IMR-90 (cell line): ENCODE results near the gene MBD2. TPM values are rescaled to one million over a fixed set of nuclear protein-coding genes. Genes with fewer than 3 reads are reported as not detected.
A peak's percentile ranks its signal among the peaks of the same experiment; 100 is the strongest.

Experiments used
- ATAC-seq: fragments of 200-7000 bp; cut with Tn5 transposase; 2 replicates; pipeline ENCODE4 v1.9.1; 2020; ENCODE audit warnings: low read depth, mild to moderate bottlenecking, moderate library complexity
- BruUV-seq: library from RNA; stranded (reverse); fragments of 400-500 nt; replicated peaks from 2 replicates; lab custom pipeline; 2021; lab: Mats Ljungman, UMichigan
- CTCF ChIA-PET: fragments of 300-600 bp; formaldehyde crosslinking; extraction: SDS; loops from one replicate; lab custom pipeline; 2021; ENCODE audit warnings: antibody characterized with exemption; lab: Yijun Ruan, JAX
- POLR2A ChIA-PET: fragments of 300-600 bp; sonication (Branson Sonifier 250); formaldehyde crosslinking; loops from one replicate; lab custom pipeline; 2022; ENCODE audit warnings: antibody characterized with exemption; ENCODE audit not compliant: unreplicated experiment; lab: Charles Lee
- DNase-seq: peaks from one replicate; pipeline ENCODE4 v3.0.0; 2013
- H2AFZ ChIP-seq: replicated peaks from 2 replicates; pipeline ENCODE3; 2013; ENCODE audit warnings: low read length, mild to moderate bottlenecking; ENCODE audit not compliant: poor library complexity
- H2AK5ac ChIP-seq: 2 replicates; pipeline ENCODE4 v1.6.1; 2013; ENCODE audit warnings: low read depth, low read length, inconsistent platforms
- H2AK9ac ChIP-seq: replicated peaks from 2 replicates; pipeline ENCODE3; 2013; ENCODE audit warnings: mild to moderate bottlenecking, low read depth, low read length, moderate library complexity; ENCODE audit not compliant: poor library complexity
- H2BK120ac ChIP-seq: 2 replicates; pipeline ENCODE4 v1.6.1; 2013; ENCODE audit warnings: low read depth, low read length, inconsistent platforms
- H2BK15ac ChIP-seq: 3 replicates; pipeline ENCODE4 v1.6.1; 2013; ENCODE audit warnings: low read depth, low read length, inconsistent platforms
- H2BK20ac ChIP-seq: 2 replicates; pipeline ENCODE4 v1.6.1; 2013; ENCODE audit warnings: low read depth, mild to moderate bottlenecking, inconsistent platforms, low read length, moderate library complexity
- H2BK5ac ChIP-seq: 2 replicates; pipeline ENCODE4 v1.6.1; 2013; ENCODE audit warnings: mild to moderate bottlenecking, low read depth, low read length, inconsistent platforms; ENCODE audit not compliant: poor library complexity, severe bottlenecking
- H3K14ac ChIP-seq: replicated peaks from 2 replicates; pipeline ENCODE4 v1.6.1; 2013; ENCODE audit warnings: low read depth, low read length, inconsistent platforms
- H3K18ac ChIP-seq: 2 replicates; pipeline ENCODE4 v1.6.1; 2013; ENCODE audit warnings: low read depth, low read length, control low read depth
- H3K23ac ChIP-seq: 2 replicates; pipeline ENCODE4 v1.6.1; 2013; ENCODE audit warnings: low read depth, low read length, inconsistent platforms
- H3K27ac ChIP-seq: 2 replicates; pipeline ENCODE4 v1.5.1; 2013; ENCODE audit warnings: mild to moderate bottlenecking, control low read depth, low read length; ENCODE audit not compliant: insufficient read depth
- H3K27me3 ChIP-seq: 2 replicates; pipeline ENCODE4 v1.6.1; 2013; ENCODE audit warnings: low read length; ENCODE audit not compliant: control insufficient read depth, insufficient read depth
- H3K36me3 ChIP-seq: 2 replicates; pipeline ENCODE4 v1.6.1; 2013; ENCODE audit warnings: low read length, mixed read lengths; ENCODE audit not compliant: control insufficient read depth, insufficient read depth
- H3K4ac ChIP-seq: 2 replicates; pipeline ENCODE4 v1.6.1; 2013; ENCODE audit warnings: low read depth, low read length, inconsistent platforms
- H3K4me1 ChIP-seq: 2 replicates; pipeline ENCODE4 v1.6.1; 2013; ENCODE audit warnings: low read length, mixed read lengths; ENCODE audit not compliant: control insufficient read depth, insufficient read depth
- H3K4me2 ChIP-seq: 2 replicates; pipeline ENCODE4 v1.6.1; 2013; ENCODE audit warnings: low read depth, mild to moderate bottlenecking, control low read depth, low read length, moderate library complexity
- H3K4me3 ChIP-seq: 2 replicates; pipeline ENCODE4 v1.5.1; 2013; ENCODE audit warnings: low read depth, mild to moderate bottlenecking, control low read depth, low read length, moderate library complexity; ENCODE audit not compliant: insufficient read depth
- H3K56ac ChIP-seq: 2 replicates; pipeline ENCODE4 v1.6.1; 2013; ENCODE audit warnings: low read length, inconsistent platforms; ENCODE audit not compliant: insufficient read depth; ENCODE audit errors: extremely low read depth
- H3K79me1 ChIP-seq, 2 experiments: 2 replicates each; pipeline ENCODE4 v1.6.1; 2013; ENCODE audit warnings: low read length in 2 of 2, inconsistent platforms in 1 of 2, low read depth in 1 of 2
- H3K9ac ChIP-seq: 2 replicates; pipeline ENCODE4 v1.6.1; 2013; ENCODE audit warnings: low read depth, low read length, control low read depth
- H3K9me1 ChIP-seq: 2 replicates; pipeline ENCODE4 v1.6.1; 2013; ENCODE audit warnings: low read length, inconsistent platforms; ENCODE audit not compliant: insufficient read depth
- H3K9me3 ChIP-seq: 2 replicates; pipeline ENCODE4 v1.6.1; 2013; ENCODE audit warnings: low read length; ENCODE audit not compliant: control insufficient read depth, insufficient read depth
- H4K20me1 ChIP-seq: 2 replicates; pipeline ENCODE4 v1.6.1; 2013; ENCODE audit warnings: low read length, inconsistent platforms; ENCODE audit not compliant: insufficient read depth
- H4K5ac ChIP-seq: 2 replicates; pipeline ENCODE4 v1.6.1; 2013; ENCODE audit warnings: mild to moderate bottlenecking, low read depth, low read length, control low read depth
- H4K8ac ChIP-seq, 2 experiments: 2 replicates each; pipeline ENCODE4 v1.6.1; 2013; ENCODE audit warnings: low read depth in 2 of 2, low read length in 2 of 2, control low read depth in 1 of 2, inconsistent platforms in 1 of 2
- H4K91ac ChIP-seq: 2 replicates; pipeline ENCODE4 v1.6.1; 2013; ENCODE audit warnings: low read depth, low read length, inconsistent platforms; ENCODE audit not compliant: insufficient read depth
- BHLHE40 ChIP-seq: fragments of 150-350 bp; IDR thresholded peaks from 2 replicates; pipeline ENCODE4 v1.6.1; 2016; ENCODE audit warnings: mild to moderate bottlenecking, low read depth, low read length
- CTCF ChIP-seq: conservative IDR thresholded peaks from 2 replicates; pipeline ENCODE4 v1.5.1; 2012; ENCODE audit warnings: mild to moderate bottlenecking, low read depth, low read length, improper control_type of control experiment
- POLR2A ChIP-seq: IDR thresholded peaks from 2 replicates; pipeline ENCODE4 v1.6.1; 2012; ENCODE audit warnings: mild to moderate bottlenecking, low read depth, low read length
- RAD21 ChIP-seq: IDR thresholded peaks from 2 replicates; pipeline ENCODE4 v1.6.1; 2012; ENCODE audit warnings: low read length, improper control_type of control experiment
- SMC3 ChIP-seq: fragments of 150-350 bp; IDR thresholded peaks from 2 replicates; pipeline ENCODE4 v1.6.1; 2016; ENCODE audit warnings: low read depth, mild to moderate bottlenecking, antibody characterized with exemption, low read length, moderate library complexity
- WGBS, 2 experiments: methylation state at CpG; one replicate each; pipeline versions ENCODE4 v1.1.5 to v1.1.7; 2013; ENCODE audit warnings: missing lambda C conversion rate in 2 of 2; ENCODE audit not compliant: insufficient read length in 1 of 2; ENCODE audit errors: extremely low coverage in 2 of 2; 5-methylcytosine and 5-hydroxymethylcytosine counted together
- dilution Hi-C: fragments of 300-500 bp; cut with HindIII; formaldehyde crosslinking; loops from one replicate; pipeline ENCODE4 v1.14.3; 2018; ENCODE audit warnings: low sequenced_read_pairs; ENCODE audit not compliant: unreplicated experiment
- in situ Hi-C: fragments of 300-500 bp; cut with MboI; formaldehyde crosslinking; loops from 3 replicates; pipeline ENCODE4 v1.14.3; 2019; ENCODE audit warnings: low sequenced_read_pairs, inconsistent platforms, mixed read lengths
- intact Hi-C: fragments of 100-400 bp; cut with micrococcal nuclease; formaldehyde crosslinking; loops from 2 replicates; pipeline ENCODE4 v1.10.0; 2022
- polyA plus RNA-seq, 3 experiments: library from polyadenylated mRNA; depleted of rRNA; stranded (reverse); fragments of >200 nt; gene quantifications; 2 replicates each; pipeline ENCODE4 v1.2.3, GENCODE V29; 2012; ENCODE audit warnings: low replicate concordance in 1 of 3
- total RNA-seq: library from RNA; depleted of rRNA; stranded (reverse); fragments of >200 nt; gene quantifications from 2 replicates; pipeline ENCODE4 v1.2.3, GENCODE V29; 2012

Gene MBD2
- total and polyA plus RNA-seq, 2 of the 4 experiments (the other 2 are of a cell fraction): 9.7 to 29.5 TPM

- dilution Hi-C loops: no loop called here
- BruUV-seq: no TSS peak
- Histone ChIP-seq H3K4me1 (no peaks in the 10 kb centered on the region), H3K4me3 (no peak overlapping the region), H3K9ac (no peak overlapping the region), H4K8ac (no peak overlapping the region), H2BK5ac (no peak overlapping the region), H3K14ac (no peak overlapping the region), H3K9me1 (no peaks in the 10 kb centered on the region), H3K9me3 (no peaks in the 10 kb centered on the region), H3K23ac (no peak overlapping the region), H2AK5ac (no peak overlapping the region), H2BK15ac (no peak overlapping the region), H3K79me1 (no peaks in the 10 kb centered on the region), H3K36me3 (no peaks in the 10 kb centered on the region), H2AK9ac (no peak overlapping the region), H2BK20ac (no peak overlapping the region), H3K4me2 (peak overlapping the region; percentile 47), H3K27me3 (no peaks in the 10 kb centered on the region; the same call in 1 of the 2 replicates), H2BK120ac (no peak overlapping the region), H3K18ac (no peak overlapping the region), H2AFZ (peak overlapping the region; percentile 28), H3K27ac (no peak overlapping the region), H3K56ac (no peak overlapping the region), H3K4ac (no peak overlapping the region), H4K20me1 (no peaks in the 10 kb centered on the region), H4K91ac (no peak overlapping the region), H4K5ac (no peak overlapping the region)
- in situ Hi-C loops: no loop called here
- DNase-seq (peak; percentile 59), ATAC-seq (peak; percentile 80)
- ChIA-PET POLR2A (no interaction called here), CTCF (interaction anchor here (0.5 to 1.9 kb wide), 13 partner anchors 8 to 552 kb away, joined by 3 to 8 read pairs (median 4); no protein-coding TSS in a partner anchor)
- no peak for TF ChIP-seq BHLHE40
- TF ChIP-seq CTCF: peak; percentile 73
- TF ChIP-seq POLR2A: no peak
- peak; percentile 57; the same call in 1 of the 2 replicates for TF ChIP-seq SMC3
- TF ChIP-seq RAD21: peak; percentile 71
- 60% methylated on average over 2 of the region's 6 CpGs; no CpG with 5 or more reads in 1 of the 2 experiments for whole genome bisulfite sequencing, 2 experiments
- intact Hi-C loops: loop anchor here (2.0 to 5.0 kb wide), 2 partner anchors 207 to 551 kb away; no protein-coding TSS in a partner anchor
Measured at GRCh38 chr18:54119524-54120019, 104.9 kb downstream of the MBD2 start.
